HCT116 (cell line): ENCODE results near the gene CASTOR1. TPM values are rescaled to one million over a fixed set of nuclear protein-coding genes. Genes with fewer than 3 reads are reported as not detected.

ENCODE experiments used
- ATAC-seq: fragments of 200-7000 bp; cut with Tn5 transposase; 2 replicates; pipeline ENCODE4 v1.9.1; 2020; ENCODE audit warnings: mild to moderate bottlenecking, moderate library complexity
- BruUV-seq: library from RNA; stranded (reverse); fragments of 400-500 nt; replicated peaks from 2 replicates; lab custom pipeline; 2021; lab: Mats Ljungman, UMichigan
- CTCF ChIA-PET: fragments of 300-600 bp; sonication (Branson Sonifier 250); formaldehyde crosslinking; loops from one replicate; lab custom pipeline; 2021; ENCODE audit warnings: antibody characterized with exemption; lab: Charles Lee
- POLR2A ChIA-PET: fragments of 300-600, 350-600 bp; sonication (Branson Sonifier 250); formaldehyde crosslinking; loops from one replicate; lab custom pipeline; 2021; ENCODE audit warnings: antibody characterized with exemption; lab: Charles Lee
- RAD21 ChIA-PET, 2 experiments: fragments of 300-600 bp; sonication (Branson Sonifier 250); formaldehyde crosslinking; loops; one replicate each; lab custom pipeline; 2023; ENCODE audit warnings: low total read pairs in 2 of 2; ENCODE audit not compliant: uncharacterized antibody in 2 of 2, unreplicated experiment in 2 of 2, low non-redundant PET in 1 of 2; lab: Charles Lee
- DNase-seq: peaks from one replicate; pipeline ENCODE4 v3.0.0-alpha.2; 2010; ENCODE audit warnings: low read depth, low spot score
- H2AFZ ChIP-seq: fragments of 200-600 bp; shearing (Covaris generic), sonication (generic); 2 replicates; pipeline ENCODE4 v1.6.1; 2017; ENCODE audit warnings: low read depth, mixed run types, mixed read lengths, antibody characterized with exemption, low read length; ENCODE audit not compliant: poor library complexity, severe bottlenecking
- H3K27ac ChIP-seq: 2 replicates; pipeline ENCODE4 v1.5.1; 2012; ENCODE audit warnings: low read depth, low read length
- H3K27me3 ChIP-seq: fragments of 200-600 bp; sonication (generic); 2 replicates; pipeline ENCODE4 v1.6.1; 2016; ENCODE audit warnings: mixed run types, low read length, mixed read lengths; ENCODE audit not compliant: insufficient read depth
- H3K36me3 ChIP-seq, 2 experiments: fragments of 200-500 bp in 1 of 2; fragments of 200-600 bp in 1 of 2; sonication (Bioruptor generic) in 1 of 2; sonication (generic) in 1 of 2; 2 replicates each; pipeline versions ENCODE4 v1.5.1 to v1.6.1; 2014 to 2016; ENCODE audit warnings: low read length in 2 of 2, inconsistent platforms in 1 of 2, mixed read lengths in 1 of 2, mixed run types in 1 of 2; ENCODE audit not compliant: insufficient read depth in 2 of 2, control insufficient read depth in 1 of 2
- H3K4me1 ChIP-seq, 2 experiments: fragments of 200-600 bp in 1 of 2; sonication (generic) in 1 of 2; 2 replicates each; pipeline versions ENCODE4 v1.5.1 to v1.6.1; 2012 to 2017; ENCODE audit warnings: low read length in 2 of 2, inconsistent platforms in 1 of 2, mild to moderate bottlenecking in 1 of 2, mixed read lengths in 1 of 2, mixed run types in 1 of 2, moderate library complexity in 1 of 2; ENCODE audit not compliant: insufficient read depth in 2 of 2, control insufficient read depth in 1 of 2
- H3K4me2 ChIP-seq: fragments of 200-600 bp; sonication (generic); 2 replicates; pipeline ENCODE4 v1.6.1; 2017; ENCODE audit warnings: mixed run types, low read length, mixed read lengths
- H3K4me3 ChIP-seq, 2 experiments: fragments of 200-600 bp in 1 of 2; sonication (generic) in 1 of 2; replicated peaks in 1 of 2; 2 replicates each; pipeline ENCODE4 v1.5.1; 2011 to 2016; ENCODE audit warnings: low read length in 2 of 2, control low read depth in 1 of 2, low read depth in 1 of 2, mild to moderate bottlenecking in 1 of 2, mixed read lengths in 1 of 2, mixed run types in 1 of 2
- H3K79me2 ChIP-seq: fragments of 200-600 bp; sonication (generic); 2 replicates; pipeline ENCODE4 v1.6.1; 2017; ENCODE audit warnings: mild to moderate bottlenecking, mixed run types, low read length, moderate library complexity, mixed read lengths; ENCODE audit not compliant: insufficient read depth
- H3K9ac ChIP-seq: fragments of 200-600 bp; sonication (generic); 2 replicates; pipeline ENCODE4 v1.6.1; 2016; ENCODE audit warnings: low read length, mixed read lengths
- H3K9me2 ChIP-seq: fragments of 200-600 bp; sonication (generic), shearing (Covaris generic); 2 replicates; pipeline ENCODE4 v1.6.1; 2017; ENCODE audit warnings: mixed run types, mild to moderate bottlenecking, moderate library complexity; ENCODE audit not compliant: insufficient read depth
- H3K9me3 ChIP-seq, 2 experiments: fragments of 200-500 bp in 1 of 2; fragments of 200-600 bp in 1 of 2; sonication (Bioruptor generic) in 1 of 2; sonication (generic) in 1 of 2; 2 replicates each; pipeline ENCODE4 v1.6.1; 2014 to 2017; ENCODE audit warnings: low read length in 2 of 2, mixed read lengths in 2 of 2, inconsistent platforms in 1 of 2, low read depth in 1 of 2, mild to moderate bottlenecking in 1 of 2, mixed run types in 1 of 2, moderate library complexity in 1 of 2; ENCODE audit not compliant: control insufficient read depth in 1 of 2, insufficient read depth in 1 of 2
- H4K20me1 ChIP-seq: fragments of 200-600 bp; sonication (generic), shearing (Covaris generic); 2 replicates; pipeline ENCODE4 v1.6.1; 2017; ENCODE audit warnings: mixed run types, mild to moderate bottlenecking, moderate library complexity; ENCODE audit not compliant: insufficient read depth
- CBX3 ChIP-seq: IDR thresholded peaks from 2 replicates; pipeline ENCODE4 v1.6.1; 2012; ENCODE audit warnings: low read depth
- CEBPB ChIP-seq: IDR thresholded peaks from 2 replicates; pipeline ENCODE4 v1.6.1; 2012; ENCODE audit warnings: low read depth
- EGR1 ChIP-seq: IDR thresholded peaks from 2 replicates; pipeline ENCODE4 v1.6.1; 2012; ENCODE audit warnings: low read depth
- ELF1 ChIP-seq: IDR thresholded peaks from 2 replicates; pipeline ENCODE4 v1.6.1; 2012; ENCODE audit warnings: low read depth, borderline replicate concordance
- EZH2 ChIP-seq: fragments of 200-600 bp; sonication (generic); IDR thresholded peaks from 2 replicates; pipeline ENCODE4 v1.6.1; 2017; ENCODE audit warnings: antibody characterized with exemption, mixed run types
- EZH2phosphoT487 ChIP-seq: fragments of 200-600 bp; IDR thresholded peaks from 2 replicates; pipeline ENCODE4 v1.6.1; 2018; ENCODE audit warnings: antibody characterized with exemption, borderline replicate concordance
- FOSL1 ChIP-seq: IDR thresholded peaks from 2 replicates; pipeline ENCODE4 v1.6.1; 2012; ENCODE audit warnings: low read depth
- POLR2AphosphoS5 ChIP-seq: IDR thresholded peaks from 2 replicates; pipeline ENCODE4 v1.6.1; 2011; ENCODE audit warnings: mild to moderate bottlenecking, low read depth, low read length, moderate library complexity
- RAD21 ChIP-seq: IDR thresholded peaks from 2 replicates; pipeline ENCODE4 v1.6.1; 2012; ENCODE audit warnings: low read depth, mild to moderate bottlenecking
- SRF ChIP-seq: IDR thresholded peaks from 2 replicates; pipeline ENCODE4 v1.6.1; 2012; ENCODE audit warnings: low read depth
- TCF7L2 ChIP-seq: IDR thresholded peaks from 2 replicates; pipeline ENCODE4 v1.7.0; 2011; ENCODE audit warnings: borderline replicate concordance, inconsistent platforms; ENCODE audit not compliant: insufficient read depth, insufficient read length; ENCODE audit errors: extremely low read depth
- YY1 ChIP-seq: IDR thresholded peaks from 2 replicates; pipeline ENCODE4 v1.6.1; 2011; ENCODE audit warnings: low read length, low read depth, moderate library complexity, mild to moderate bottlenecking; ENCODE audit not compliant: insufficient replicate concordance; ENCODE audit errors: extremely low read depth
- ZFX ChIP-seq: fragments of 450-650 bp; IDR thresholded peaks from 2 replicates; pipeline ENCODE4 v1.6.1; 2017
- ZNF274 ChIP-seq: fragments of 200-500 bp; sonication (Bioruptor generic); IDR thresholded peaks from 2 replicates; pipeline ENCODE4 v1.6.1; 2014; ENCODE audit warnings: mild to moderate bottlenecking, low read depth, low read length, inconsistent platforms
- intact Hi-C: fragments of 100-400 bp; cut with micrococcal nuclease; formaldehyde crosslinking; loops from 2 replicates; pipeline ENCODE4 v1.10.0; 2022
- total RNA-seq: library from RNA; stranded (reverse); gene quantifications from one replicate; pipeline ENCODE4 v1.2.1, GENCODE V29; 2021; ENCODE audit not compliant: unreplicated experiment
- TF ChIP-seq, protein P1 (sequence below): IDR thresholded peaks from 2 replicates; pipeline ENCODE4 v1.6.1; 2011; ENCODE audit warnings: mild to moderate bottlenecking, low read length, moderate library complexity; ENCODE audit not compliant: insufficient replicate concordance; ENCODE audit errors: extremely low read depth
- TF ChIP-seq, protein P2 (sequence below): IDR thresholded peaks from 2 replicates; pipeline ENCODE4 v1.6.1; 2012

The CASTOR1 gene
- total RNA-seq, 1 experiment from 2014 or later: 6.5 TPM

DNA sequence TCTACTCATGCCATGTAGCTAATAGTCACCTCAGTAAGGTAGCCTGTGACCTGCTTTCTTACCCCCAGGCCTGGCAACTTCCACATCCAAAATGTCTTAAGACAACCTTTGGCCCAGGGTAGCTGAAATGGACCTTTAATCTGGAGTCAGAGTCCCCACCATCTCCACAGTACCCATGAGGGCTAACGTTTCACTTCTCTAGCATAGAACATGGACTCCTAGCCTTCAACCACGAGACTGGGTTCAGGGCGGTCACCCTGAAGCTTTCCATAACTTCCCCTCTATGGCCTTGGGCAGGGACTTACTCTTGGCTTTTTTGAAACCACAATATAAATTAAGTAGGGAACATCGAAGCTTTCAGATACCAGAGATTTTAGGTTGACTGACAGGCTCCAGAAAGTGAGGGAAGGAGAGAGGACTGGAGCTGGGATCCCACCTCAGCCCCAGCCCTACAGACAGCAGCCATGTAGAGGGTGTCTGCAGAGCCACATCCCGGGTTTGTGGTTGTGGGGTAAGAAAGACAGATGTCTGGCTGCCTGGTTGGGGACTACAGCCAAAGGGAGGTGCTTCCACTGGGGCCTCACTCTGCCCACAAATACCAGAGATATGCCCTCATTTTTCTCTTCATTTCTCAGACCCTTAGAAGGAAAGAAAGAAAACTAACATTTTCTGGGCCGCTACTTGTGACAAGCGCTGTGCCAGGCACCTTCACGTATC, 34.9 kb upstream of the CASTOR1 start:
- Histone ChIP-seq H3K4me3 (no peak overlapping the region), H3K9ac (no peak overlapping the region), H3K27ac (no peak overlapping the region), H3K4me2 (no peak overlapping the region), H3K4me1 (peaks cover 26 to 39% of the 10 kb centered on the region in 2 experiments), H3K36me3 (no peaks in the 10 kb centered on the region), H3K9me2 (no peaks in the 10 kb centered on the region), H4K20me1 (no peaks in the 10 kb centered on the region), H3K27me3 (no peaks in the 10 kb centered on the region), H3K9me3 (no peaks in the 10 kb centered on the region), H2AFZ (no peak overlapping the region), H3K79me2 (peaks cover 4% of the 10 kb centered on the region; the same call in 1 of the 2 replicates)
- POLR2A ChIA-PET: interaction anchor here (1.5 kb wide), 1 partner anchor 36 kb away, joined by 6 read pairs; the partner anchor contains the start of gene CASTOR1
- RAD21 ChIA-PET: no interaction called here
- TF ChIP-seq YY1: no peak
- TF ChIP-seq ELF1: no peak
- TF ChIP-seq CBX3: no peak
- no peak for TF ChIP-seq TCF7L2
- TF ChIP-seq SRF: no peak
- TF ChIP-seq EZH2phosphoT487: no peak
- TF ChIP-seq CEBPB: no peak
- TF ChIP-seq RAD21: no peak
- TF ChIP-seq POLR2AphosphoS5: no peak
- no peak for TF ChIP-seq ZFX
- TF ChIP-seq, protein P1, sequence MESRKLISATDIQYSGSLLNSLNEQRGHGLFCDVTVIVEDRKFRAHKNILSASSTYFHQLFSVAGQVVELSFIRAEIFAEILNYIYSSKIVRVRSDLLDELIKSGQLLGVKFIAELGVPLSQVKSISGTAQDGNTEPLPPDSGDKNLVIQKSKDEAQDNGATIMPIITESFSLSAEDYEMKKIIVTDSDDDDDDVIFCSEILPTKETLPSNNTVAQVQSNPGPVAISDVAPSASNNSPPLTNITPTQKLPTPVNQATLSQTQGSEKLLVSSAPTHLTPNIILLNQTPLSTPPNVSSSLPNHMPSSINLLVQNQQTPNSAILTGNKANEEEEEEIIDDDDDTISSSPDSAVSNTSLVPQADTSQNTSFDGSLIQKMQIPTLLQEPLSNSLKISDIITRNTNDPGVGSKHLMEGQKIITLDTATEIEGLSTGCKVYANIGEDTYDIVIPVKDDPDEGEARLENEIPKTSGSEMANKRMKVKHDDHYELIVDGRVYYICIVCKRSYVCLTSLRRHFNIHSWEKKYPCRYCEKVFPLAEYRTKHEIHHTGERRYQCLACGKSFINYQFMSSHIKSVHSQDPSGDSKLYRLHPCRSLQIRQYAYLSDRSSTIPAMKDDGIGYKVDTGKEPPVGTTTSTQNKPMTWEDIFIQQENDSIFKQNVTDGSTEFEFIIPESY: no peak
- no peak for TF ChIP-seq EGR1
- TF ChIP-seq, protein P2, sequence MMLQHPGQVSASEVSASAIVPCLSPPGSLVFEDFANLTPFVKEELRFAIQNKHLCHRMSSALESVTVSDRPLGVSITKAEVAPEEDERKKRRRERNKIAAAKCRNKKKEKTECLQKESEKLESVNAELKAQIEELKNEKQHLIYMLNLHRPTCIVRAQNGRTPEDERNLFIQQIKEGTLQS: no peak
- no peak for TF ChIP-seq EZH2
- TF ChIP-seq ZNF274: no peak
- TF ChIP-seq FOSL1: no peak
- BruUV-seq: TSS peak; percentile 24
- ATAC-seq: no peak
- DNase-seq: no peak
- intact Hi-C loops: no loop called here
- CTCF ChIA-PET: interaction anchor here (6.4 kb wide), 1 partner anchor 35 kb away, joined by 81 read pairs; the partner anchor contains the start of gene CASTOR1
